Colonic mucosa (tissue), 4 donors: ENCODE results near the gene FAM24A. TPM values are rescaled to one million over a fixed set of nuclear protein-coding genes. Genes with fewer than 3 reads are reported as not detected.

Experiments used
- DNase-seq: peaks from one replicate; pipeline ENCODE4 v3.0.0-alpha.2; 2020
- H3K27ac ChIP-seq: fragments of 200-600 bp; one replicate; pipeline ENCODE4 v1.8.0; 2021
- H3K27me3 ChIP-seq: fragments of 200-600 bp; one replicate; pipeline ENCODE4 v1.8.0; 2021
- H3K36me3 ChIP-seq: fragments of 200-600 bp; one replicate; pipeline ENCODE4 v1.8.0; 2021
- H3K4me1 ChIP-seq: fragments of 200-600 bp; one replicate; pipeline ENCODE4 v1.8.0; 2021; ENCODE audit warnings: mild to moderate bottlenecking
- H3K4me3 ChIP-seq: fragments of 200-600 bp; one replicate; pipeline ENCODE4 v1.8.0; 2021
- H3K9ac ChIP-seq, 2 donors: one replicate each; pipeline ENCODE4 v1.7.0; 2013; ENCODE audit warnings: control low read depth in 2 of 2, low read depth in 2 of 2, low read length in 2 of 2
- H3K9me3 ChIP-seq: fragments of 200-600 bp; one replicate; pipeline ENCODE4 v1.8.0; 2021
- intact Hi-C: fragments of 100-400 bp; cut with DNase I; formaldehyde crosslinking; loops from one replicate; pipeline ENCODE4 v1.14.1; 2022
- total RNA-seq, 2 donors: library from RNA; stranded (reverse); fragmentation: NEBNext Ultra II Directional in 1 of 2; extraction: Animal tissue kit (Norgen Biotek cat#: 25700) in 1 of 2; gene quantifications; one replicate each; pipeline ENCODE4 v1.2.1, GENCODE V29; 2021
- TF ChIP-seq, protein P1 (sequence below): fragments of 200-600 bp; IDR thresholded peaks from one replicate; pipeline ENCODE4 v1.8.0; 2022; ENCODE audit warnings: antibody characterized with exemption, mild to moderate bottlenecking
- donor health status: healthy.
- donor health status: DM: no; HTN: no; CAD: no.
- donor health status: DM: no; HTN: no; CAD: no.

Gene FAM24A
- total RNA-seq, 2 donors from 2014 or later, result not detected

DNA sequence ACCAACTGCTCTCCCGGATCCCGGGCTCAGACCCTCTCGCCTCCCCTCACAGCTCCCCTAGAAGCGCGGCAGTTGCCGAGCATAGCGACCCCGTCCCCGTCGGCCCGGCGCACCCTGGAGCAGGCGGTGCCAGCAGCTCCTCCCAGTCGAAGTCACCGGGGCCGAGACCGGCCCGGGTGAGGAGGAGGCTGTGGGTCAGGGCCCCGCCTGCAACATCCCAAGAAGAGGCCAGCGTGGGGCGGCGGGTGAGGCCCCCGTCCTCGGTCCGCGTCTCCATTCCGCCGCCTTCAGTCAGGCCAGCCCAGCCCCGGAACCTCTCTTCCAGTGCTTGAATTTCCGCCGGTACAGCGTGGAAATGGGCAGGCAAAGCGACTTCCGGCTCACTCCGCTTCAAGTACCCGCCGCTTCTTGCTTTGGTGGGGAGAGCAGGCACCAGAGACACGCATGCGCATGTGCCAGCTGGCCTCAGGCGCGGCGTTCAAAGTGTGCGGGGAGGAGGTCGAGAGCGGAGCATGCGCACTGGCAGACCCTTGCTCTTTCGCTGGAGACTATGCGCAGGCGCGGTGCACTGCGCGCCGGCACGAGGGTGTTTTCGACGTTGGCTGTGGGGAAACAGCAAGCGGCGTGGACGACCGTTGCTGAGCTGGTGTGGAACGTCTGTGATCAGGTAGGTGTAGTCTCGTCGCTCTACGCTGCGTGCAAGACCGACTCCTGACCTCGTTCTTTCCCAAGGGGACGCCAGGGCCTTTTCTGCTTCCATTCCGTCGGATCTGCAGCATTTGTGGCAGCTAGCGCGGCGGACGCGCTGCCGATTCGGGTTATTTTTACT, 43.7 kb downstream of the FAM24A start, which contains the start of gene C10orf88:
Gene C10orf88 (minus strand): TSS at position 326 of the 829 bp plus-strand sequence. CDS start 49 bp downstream, at position 277.
- intact Hi-C loops, result no loop called here
- Histone ChIP-seq H3K27ac (peak within 1 kb of the TSS; percentile 74), H3K9ac (peak within 1 kb of the TSS; percentile 62 to 84), H3K4me3 (peak within 1 kb of the TSS; percentile 85), H3K9me3 (no peaks in the 10 kb centered on the region), H3K27me3 (no peaks in the 10 kb centered on the region), H3K36me3 (no peaks in the 10 kb centered on the region), H3K4me1 (peaks cover 6% of the 10 kb centered on the region)
- TF ChIP-seq, protein P1, sequence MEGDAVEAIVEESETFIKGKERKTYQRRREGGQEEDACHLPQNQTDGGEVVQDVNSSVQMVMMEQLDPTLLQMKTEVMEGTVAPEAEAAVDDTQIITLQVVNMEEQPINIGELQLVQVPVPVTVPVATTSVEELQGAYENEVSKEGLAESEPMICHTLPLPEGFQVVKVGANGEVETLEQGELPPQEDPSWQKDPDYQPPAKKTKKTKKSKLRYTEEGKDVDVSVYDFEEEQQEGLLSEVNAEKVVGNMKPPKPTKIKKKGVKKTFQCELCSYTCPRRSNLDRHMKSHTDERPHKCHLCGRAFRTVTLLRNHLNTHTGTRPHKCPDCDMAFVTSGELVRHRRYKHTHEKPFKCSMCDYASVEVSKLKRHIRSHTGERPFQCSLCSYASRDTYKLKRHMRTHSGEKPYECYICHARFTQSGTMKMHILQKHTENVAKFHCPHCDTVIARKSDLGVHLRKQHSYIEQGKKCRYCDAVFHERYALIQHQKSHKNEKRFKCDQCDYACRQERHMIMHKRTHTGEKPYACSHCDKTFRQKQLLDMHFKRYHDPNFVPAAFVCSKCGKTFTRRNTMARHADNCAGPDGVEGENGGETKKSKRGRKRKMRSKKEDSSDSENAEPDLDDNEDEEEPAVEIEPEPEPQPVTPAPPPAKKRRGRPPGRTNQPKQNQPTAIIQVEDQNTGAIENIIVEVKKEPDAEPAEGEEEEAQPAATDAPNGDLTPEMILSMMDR, result no peak
- DNase-seq, result peak; percentile 96

GRCh38 chr10:122954731-122955050, 44.3 kb downstream of the FAM24A start:
- intact Hi-C loops, result no loop called here
- Histone ChIP-seq H3K4me3 (no peak overlapping the region), H3K27ac (no peak overlapping the region), H3K27me3 (no peaks in the 10 kb centered on the region), H3K36me3 (no peaks in the 10 kb centered on the region), H3K9ac (no peak overlapping the region), H3K4me1 (peaks cover 6% of the 10 kb centered on the region), H3K9me3 (no peaks in the 10 kb centered on the region)
- peak; percentile 20 for DNase-seq
- TF ChIP-seq, protein P1, result no peak

DNA sequence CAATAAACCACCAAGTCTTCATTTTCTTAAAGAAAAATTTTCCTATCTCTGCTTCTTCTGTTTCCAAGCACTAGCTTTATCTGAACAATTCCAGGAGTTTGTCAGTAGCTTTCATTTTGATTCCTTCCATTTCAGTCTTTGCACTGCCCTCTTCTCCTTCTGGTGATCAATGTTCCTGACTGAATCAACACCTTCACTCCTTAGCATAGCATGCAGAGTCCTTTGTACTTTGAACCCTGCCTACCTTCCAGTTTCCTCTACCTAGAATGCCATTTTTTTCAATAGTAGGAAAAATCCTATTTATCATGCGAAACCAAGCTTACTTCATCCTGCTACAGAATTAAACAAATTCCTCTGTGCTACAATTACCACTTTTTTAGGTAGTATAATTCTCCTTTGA, 45.5 kb downstream of the FAM24A start:
- DNase-seq, result no peak
- Histone ChIP-seq H3K36me3 (no peaks in the 10 kb centered on the region), H3K4me1 (peaks cover 6% of the 10 kb centered on the region), H3K4me3 (no peak overlapping the region), H3K9me3 (no peaks in the 10 kb centered on the region), H3K9ac (no peak overlapping the region), H3K27ac (no peak overlapping the region), H3K27me3 (no peaks in the 10 kb centered on the region)
- intact Hi-C loops, result no loop called here
- TF ChIP-seq, protein P1, result no peak

DNA sequence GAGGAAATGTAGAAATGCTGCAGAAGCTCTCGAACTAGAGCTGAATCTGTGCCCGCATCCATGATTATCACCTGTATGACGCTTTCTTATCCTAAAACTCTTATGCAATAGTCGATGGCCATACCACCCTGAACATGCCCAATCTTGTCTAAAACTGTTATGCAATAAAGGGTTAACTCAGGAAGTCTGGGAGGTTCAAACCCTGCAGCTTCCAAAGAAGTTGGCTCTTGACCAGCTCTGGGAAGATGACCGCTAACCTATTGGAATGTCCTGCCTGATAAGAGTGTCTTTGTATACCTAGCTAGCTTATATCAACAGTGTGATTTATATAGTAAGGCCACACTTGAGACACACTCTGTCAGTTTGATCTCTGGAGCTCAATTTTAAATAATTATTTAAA, 47.1 kb downstream of the FAM24A start:
- Histone ChIP-seq H3K27me3 (no peaks in the 10 kb centered on the region), H3K9me3 (no peaks in the 10 kb centered on the region), H3K4me1 (peaks cover 6% of the 10 kb centered on the region), H3K36me3 (no peaks in the 10 kb centered on the region), H3K4me3 (no peak overlapping the region), H3K9ac (no peak overlapping the region), H3K27ac (no peak overlapping the region)
- TF ChIP-seq, protein P1, result no peak
- DNase-seq, result no peak
- intact Hi-C loops, result no loop called here

DNA sequence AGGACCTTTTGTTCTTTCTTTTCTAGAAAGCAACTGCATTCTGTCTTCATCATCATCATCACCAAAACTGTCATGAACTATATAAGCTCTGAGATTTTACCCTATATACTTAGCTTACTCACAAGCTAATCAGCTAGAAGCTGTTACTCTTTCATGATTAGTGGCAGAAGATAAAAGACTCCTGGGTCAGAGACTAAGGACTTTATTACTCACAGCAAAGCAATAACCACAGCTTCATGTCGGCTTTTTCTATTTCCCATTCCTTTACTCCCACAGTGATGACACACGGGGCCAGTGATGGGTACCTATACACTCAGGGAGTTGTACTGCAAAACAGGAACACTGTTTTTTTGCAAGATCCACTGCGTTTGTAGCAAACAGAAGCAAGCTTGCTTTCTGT, 52.0 kb downstream of the FAM24A start:
- H3K27me3 ChIP-seq, result no peaks in the 10 kb centered on the region
- H3K27ac ChIP-seq, result no peak overlapping the region
- intact Hi-C loops, result no loop called here
- no peaks in the 10 kb centered on the region for H3K36me3 ChIP-seq
- no peak overlapping the region for H3K4me3 ChIP-seq
- no peaks in the 10 kb centered on the region for H3K4me1 ChIP-seq
- no peaks in the 10 kb centered on the region for H3K9me3 ChIP-seq
- TF ChIP-seq, protein P1, result no peak
- DNase-seq, result no peak
- no peak overlapping the region for H3K9ac ChIP-seq

Other genes with a start within 250 kb of the FAM24A start
- gene C10orf120, start 210.8 kb upstream of the FAM24A start, total RNA-seq, result not detected
- 1 to 10 TPM in 1 of 2 donors, under 1 TPM in 1; 0.77 to 3.6 TPM for gene CUZD1, start 64.8 kb upstream of the FAM24A start, total RNA-seq
- gene FAM24B, start 31.0 kb upstream of the FAM24A start, total RNA-seq, result 1 to 10 TPM; 4.3 to 6.8 TPM
- 1 to 10 TPM; 6.3 to 6.8 TPM for gene C10orf88, start 43.6 kb downstream of the FAM24A start, total RNA-seq
- gene PSTK, start 69.8 kb downstream of the FAM24A start, total RNA-seq, result 1 to 10 TPM; 1.7 to 2.6 TPM
- gene IKZF5, start 98.2 kb downstream of the FAM24A start, total RNA-seq, result 10 to 100 TPM in 1 of 2 donors, 1 to 10 TPM in 1; 7.5 to 16.7 TPM
- gene ACADSB, start 98.4 kb downstream of the FAM24A start, total RNA-seq, result 10 to 100 TPM; 17.6 to 69.3 TPM
- gene HMX3, start 225.4 kb downstream of the FAM24A start, total RNA-seq, result under 1 TPM; 0.35 to 0.64 TPM
- under 1 TPM; 0.13 to 0.15 TPM for gene HMX2, start 237.5 kb downstream of the FAM24A start, total RNA-seq
- gene BUB3, start 243.8 kb downstream of the FAM24A start, total RNA-seq, result 100 to 1,000 TPM in 1 of 2 donors, 10 to 100 TPM in 1; 77.6 to 112 TPM